Islet of Langerhans (tissue), 1 donor: ENCODE measurements around the gene NPM3.

Experiments
- FAIRE-seq: peaks from one replicate; lab custom pipeline; 2011; peaks lifted over from hg19 to GRCh38; lab: Jason Lieb, UNC

The NPM3 gene

GRCh38 chr10:101758858-101759257 lies 24.4 kb downstream of the NPM3 start:
- no peak for FAIRE-seq

- FAIRE-seq: no peak
Observed at GRCh38 chr10:101752241-101752640, 31.0 kb downstream of the NPM3 start.

- no peak for FAIRE-seq
Observed at GRCh38 chr10:101749047-101750016, 33.9 kb downstream of the NPM3 start.

GRCh38 chr10:101748496-101748895 lies 34.8 kb downstream of the NPM3 start:
- FAIRE-seq: no peak

- FAIRE-seq: no peak
Observed at GRCh38 chr10:101745074-101745696, 38.1 kb downstream of the NPM3 start.

GRCh38 chr10:101744267-101744666 lies 39.0 kb downstream of the NPM3 start:
- no peak for FAIRE-seq

GRCh38 chr10:101741938-101742337 lies 41.3 kb downstream of the NPM3 start:
- no peak for FAIRE-seq

- FAIRE-seq: no peak
Observed at GRCh38 chr10:101736666-101737065, 46.6 kb downstream of the NPM3 start.

- no peak for FAIRE-seq
Observed at GRCh38 chr10:101732096-101732495, 51.1 kb downstream of the NPM3 start.
